Activated naive CD8-positive, alpha-beta T cell treated with anti-CD3 and anti-CD28 coated beads, Interleukin-2, amount 10 ng/mL, durations not matched to agents 7 days and 5 days (primary cell): ENCODE data around the gene NOL7. TPM values are rescaled to one million over a fixed set of nuclear protein-coding genes. Genes with fewer than 3 reads are reported as not detected.

Source experiments
- ATAC-seq: fragments of 150-1000 bp; cut with Tn5 transposase; one replicate; pipeline ENCODE4 v1.10.0; 2021; ENCODE audit warnings: low read depth, moderate library complexity
- POLR2A ChIA-PET: fragments of 350-600 bp; sonication (Branson Sonifier 250); formaldehyde crosslinking; loops from one replicate; lab custom pipeline; 2021; ENCODE audit warnings: antibody characterized with exemption; lab: Charles Lee
- DNase-seq: peaks from one replicate; pipeline ENCODE4 v3.0.0; 2021
- H3K27ac Mint-ChIP-seq: one replicate; pipeline ENCODE4 v1.8.0; 2022; ENCODE audit warnings: mild to moderate bottlenecking, mixed read lengths
- H3K27me3 Mint-ChIP-seq: one replicate; pipeline ENCODE4 v1.8.0; 2022; ENCODE audit warnings: mild to moderate bottlenecking, moderate library complexity, mixed read lengths
- H3K36me3 Mint-ChIP-seq: one replicate; pipeline ENCODE4 v1.8.0; 2021; ENCODE audit warnings: mild to moderate bottlenecking, mixed read lengths
- H3K4me1 Mint-ChIP-seq: one replicate; pipeline ENCODE4 v1.8.0; 2021; ENCODE audit warnings: mixed read lengths
- H3K4me3 Mint-ChIP-seq: one replicate; pipeline ENCODE4 v1.8.0; 2022; ENCODE audit warnings: mild to moderate bottlenecking, moderate library complexity, mixed read lengths
- H3K9me3 Mint-ChIP-seq: one replicate; pipeline ENCODE4 v1.8.0; 2021; ENCODE audit warnings: mixed read lengths
- total RNA-seq, 2 experiments: library from RNA; stranded (reverse); gene quantifications; one replicate each; pipeline ENCODE4 v1.2.3, GENCODE V29; 2021

Gene NOL7
- total RNA-seq, 2 experiments from 2014 or later = 54.0 to 55.5 TPM

GRCh38 chr6:13638626-13639025 is 23.5 kb downstream of the NOL7 start:
- POLR2A ChIA-PET = no interaction called here
- H3K27ac Mint-ChIP-seq = no peak overlapping the region

GRCh38 chr6:13641315-13641714 is 26.2 kb downstream of the NOL7 start:
- no peak for DNase-seq
- POLR2A ChIA-PET = no interaction called here
- peaks cover 36% of the 10 kb centered on the region for H3K36me3 Mint-ChIP-seq
- H3K9me3 Mint-ChIP-seq = no peaks in the 10 kb centered on the region
- H3K4me3 Mint-ChIP-seq = no peak overlapping the region
- H3K4me1 Mint-ChIP-seq = peaks cover 23% of the 10 kb centered on the region
- H3K27ac Mint-ChIP-seq = no peak overlapping the region
- no peak for ATAC-seq
- no peaks in the 10 kb centered on the region for H3K27me3 Mint-ChIP-seq

More at GRCh38 chr6:13638626-13639025, 23.5 kb downstream of the NOL7 start:
- ATAC-seq (no peak), DNase-seq (no peak)
- Mint-ChIP-seq H3K9me3 (no peaks in the 10 kb centered on the region), H3K36me3 (peaks cover 44% of the 10 kb centered on the region), H3K27me3 (no peaks in the 10 kb centered on the region), H3K4me1 (peaks cover 28% of the 10 kb centered on the region), H3K4me3 (no peak overlapping the region)

- H3K9me3 Mint-ChIP-seq = no peaks in the 10 kb centered on the region
- POLR2A ChIA-PET = no interaction called here
- peaks cover 29% of the 10 kb centered on the region for H3K36me3 Mint-ChIP-seq
- ATAC-seq (no peak), DNase-seq (no peak)
- no peak overlapping the region for H3K27ac Mint-ChIP-seq
- H3K4me3 Mint-ChIP-seq = no peak overlapping the region
- H3K4me1 Mint-ChIP-seq = peaks cover 12% of the 10 kb centered on the region
- H3K27me3 Mint-ChIP-seq = no peaks in the 10 kb centered on the region
Observed at GRCh38 chr6:13643125-13643524, 28.0 kb downstream of the NOL7 start.

- peaks cover 12% of the 10 kb centered on the region for H3K4me1 Mint-ChIP-seq
- POLR2A ChIA-PET = no interaction called here
- DNase-seq (no peak), ATAC-seq (no peak)
- H3K36me3 Mint-ChIP-seq = peaks cover 31% of the 10 kb centered on the region
- no peak overlapping the region for H3K27ac Mint-ChIP-seq
- no peaks in the 10 kb centered on the region for H3K27me3 Mint-ChIP-seq
- H3K4me3 Mint-ChIP-seq = no peak overlapping the region
- no peaks in the 10 kb centered on the region for H3K9me3 Mint-ChIP-seq
Observed at GRCh38 chr6:13648850-13649249, 33.7 kb downstream of the NOL7 start.

- ATAC-seq = no peak
- DNase-seq = no peak
- POLR2A ChIA-PET = no interaction called here
- H3K9me3 Mint-ChIP-seq = no peaks in the 10 kb centered on the region
- no peaks in the 10 kb centered on the region for H3K27me3 Mint-ChIP-seq
- no peak overlapping the region for H3K4me3 Mint-ChIP-seq
- no peak overlapping the region for H3K27ac Mint-ChIP-seq
- peaks cover 12% of the 10 kb centered on the region for H3K4me1 Mint-ChIP-seq
- peaks cover 31% of the 10 kb centered on the region for H3K36me3 Mint-ChIP-seq
Observed at GRCh38 chr6:13649393-13649792, 34.3 kb downstream of the NOL7 start.

GRCh38 chr6:13653296-13653695 is 38.2 kb downstream of the NOL7 start:
- POLR2A ChIA-PET = no interaction called here
- Mint-ChIP-seq H3K36me3 (peaks cover 33% of the 10 kb centered on the region), H3K4me3 (no peak overlapping the region), H3K9me3 (no peaks in the 10 kb centered on the region), H3K27me3 (no peaks in the 10 kb centered on the region), H3K4me1 (peaks cover 17% of the 10 kb centered on the region), H3K27ac (no peak overlapping the region)
- DNase-seq = no peak
- ATAC-seq = no peak

GRCh38 chr6:13654496-13654895 is 39.4 kb downstream of the NOL7 start:
- Mint-ChIP-seq H3K4me3 (no peak overlapping the region), H3K9me3 (no peaks in the 10 kb centered on the region), H3K27ac (no peak overlapping the region), H3K27me3 (no peaks in the 10 kb centered on the region), H3K4me1 (peaks cover 15% of the 10 kb centered on the region), H3K36me3 (peaks cover 32% of the 10 kb centered on the region)
- POLR2A ChIA-PET = no interaction called here
- ATAC-seq (no peak), DNase-seq (no peak)

- Mint-ChIP-seq H3K4me3 (no peak overlapping the region), H3K27me3 (no peaks in the 10 kb centered on the region), H3K27ac (no peak overlapping the region), H3K9me3 (no peaks in the 10 kb centered on the region), H3K4me1 (peaks cover 14% of the 10 kb centered on the region), H3K36me3 (peaks cover 26% of the 10 kb centered on the region)
- ATAC-seq (no peak), DNase-seq (no peak)
- POLR2A ChIA-PET = no interaction called here
Observed at GRCh38 chr6:13655700-13656099, 40.6 kb downstream of the NOL7 start.

GRCh38 chr6:13660273-13660672 is 45.1 kb downstream of the NOL7 start:
- no peak overlapping the region for H3K27ac Mint-ChIP-seq
- H3K9me3 Mint-ChIP-seq = no peaks in the 10 kb centered on the region
- no peaks in the 10 kb centered on the region for H3K27me3 Mint-ChIP-seq
- H3K4me1 Mint-ChIP-seq = peaks cover 35% of the 10 kb centered on the region
- peaks cover 20% of the 10 kb centered on the region for H3K36me3 Mint-ChIP-seq
- ATAC-seq = no peak
- no peak overlapping the region for H3K4me3 Mint-ChIP-seq
- DNase-seq = no peak
- POLR2A ChIA-PET = no interaction called here

- no peak overlapping the region for H3K4me3 Mint-ChIP-seq
- H3K27me3 Mint-ChIP-seq = no peaks in the 10 kb centered on the region
- POLR2A ChIA-PET = no interaction called here
- DNase-seq = no peak
- no peak overlapping the region for H3K27ac Mint-ChIP-seq
- H3K36me3 Mint-ChIP-seq = peaks cover 22% of the 10 kb centered on the region
- peaks cover 37% of the 10 kb centered on the region for H3K4me1 Mint-ChIP-seq
- H3K9me3 Mint-ChIP-seq = no peaks in the 10 kb centered on the region
- no peak for ATAC-seq
Observed at GRCh38 chr6:13660893-13661292, 45.8 kb downstream of the NOL7 start.

- DNase-seq (no peak), ATAC-seq (no peak)
- no peaks in the 10 kb centered on the region for H3K9me3 Mint-ChIP-seq
- no peak overlapping the region for H3K27ac Mint-ChIP-seq
- peaks cover 25% of the 10 kb centered on the region for H3K36me3 Mint-ChIP-seq
- POLR2A ChIA-PET = no interaction called here
- no peaks in the 10 kb centered on the region for H3K27me3 Mint-ChIP-seq
- no peak overlapping the region for H3K4me3 Mint-ChIP-seq
- H3K4me1 Mint-ChIP-seq = peaks cover 38% of the 10 kb centered on the region
Observed at GRCh38 chr6:13661647-13662046, 46.5 kb downstream of the NOL7 start.

- H3K9me3 Mint-ChIP-seq = peaks cover 2% of the 10 kb centered on the region
- no peaks in the 10 kb centered on the region for H3K27me3 Mint-ChIP-seq
- ATAC-seq = no peak
- POLR2A ChIA-PET = no interaction called here
- no peak overlapping the region for H3K27ac Mint-ChIP-seq
- no peak overlapping the region for H3K4me3 Mint-ChIP-seq
- H3K4me1 Mint-ChIP-seq = peaks cover 47% of the 10 kb centered on the region
- DNase-seq = no peak
- H3K36me3 Mint-ChIP-seq = peaks cover 23% of the 10 kb centered on the region
Observed at GRCh38 chr6:13662651-13663334, 47.7 kb downstream of the NOL7 start.

- Mint-ChIP-seq H3K27me3 (no peaks in the 10 kb centered on the region), H3K9me3 (peaks cover 2% of the 10 kb centered on the region), H3K36me3 (peaks cover 30% of the 10 kb centered on the region), H3K4me3 (no peak overlapping the region), H3K27ac (no peak overlapping the region), H3K4me1 (peaks cover 58% of the 10 kb centered on the region)
- DNase-seq (no peak), ATAC-seq (no peak)
- POLR2A ChIA-PET = no interaction called here
Observed at GRCh38 chr6:13663986-13664385, 48.9 kb downstream of the NOL7 start.

GRCh38 chr6:13664703-13665352 is 49.7 kb downstream of the NOL7 start:
- Mint-ChIP-seq H3K4me3 (no peak overlapping the region), H3K36me3 (peaks cover 38% of the 10 kb centered on the region), H3K9me3 (peaks cover 2% of the 10 kb centered on the region), H3K27ac (no peak overlapping the region), H3K27me3 (no peaks in the 10 kb centered on the region), H3K4me1 (peaks cover 60% of the 10 kb centered on the region)
- DNase-seq (no peak), ATAC-seq (no peak)
- POLR2A ChIA-PET = no interaction called here
